Aorta (tissue), 5 donors: ENCODE data around the gene GSKIP. TPM values are rescaled to one million over a fixed set of nuclear protein-coding genes. Genes with fewer than 3 reads are reported as not detected.
A peak's percentile ranks its signal among the peaks of the same experiment; 100 is the strongest.

Experiments used
- ATAC-seq: fragments of 200-7000 bp; cut with Tn5 transposase; one replicate; pipeline ENCODE4 v1.9.1; 2022; ENCODE audit warnings: moderate library complexity; ENCODE audit not compliant: low FRiP score
- DNase-seq, 2 donors: peaks; one replicate each; pipeline ENCODE4 v3.0.0-alpha.2; 2020
- H3K27ac ChIP-seq, 2 donors: one replicate each; pipeline ENCODE4 v1.5.1; 2013; ENCODE audit warnings: low read length in 2 of 2, mild to moderate bottlenecking in 2 of 2, moderate library complexity in 2 of 2, control low read depth in 1 of 2, inconsistent platforms in 1 of 2, low read depth in 1 of 2
- H3K27me3 ChIP-seq, 2 donors: one replicate each; pipeline ENCODE4 v1.6.1; 2013; ENCODE audit warnings: control low read depth in 1 of 2, low read length in 1 of 2, mild to moderate bottlenecking in 1 of 2, moderate library complexity in 1 of 2; ENCODE audit not compliant: insufficient read depth in 2 of 2, control insufficient read depth in 1 of 2
- H3K36me3 ChIP-seq, 2 donors: one replicate each; pipeline ENCODE4 v1.6.1; 2013; ENCODE audit warnings: control low read depth in 1 of 2, low read length in 1 of 2, mild to moderate bottlenecking in 1 of 2; ENCODE audit not compliant: insufficient read depth in 2 of 2, control insufficient read depth in 1 of 2
- H3K4me1 ChIP-seq, 2 donors: one replicate each; pipeline ENCODE4 v1.6.1; 2013; ENCODE audit warnings: low read length in 2 of 2, control low read depth in 1 of 2, mild to moderate bottlenecking in 1 of 2, moderate library complexity in 1 of 2; ENCODE audit not compliant: insufficient read depth in 2 of 2, control insufficient read depth in 1 of 2
- H3K4me3 ChIP-seq, 2 donors: one replicate each; pipeline ENCODE4 v1.5.1; 2013; ENCODE audit warnings: low read length in 2 of 2, control low read depth in 1 of 2, mild to moderate bottlenecking in 1 of 2
- H3K9me3 ChIP-seq: one replicate; pipeline ENCODE4 v1.6.1; 2013; ENCODE audit warnings: mild to moderate bottlenecking, low read length; ENCODE audit not compliant: control insufficient read depth
- WGBS, 2 donors: extraction: QIAGEN DNeasy Blood & Tissue Kit; methylation state at CpG; one replicate each; pipeline ENCODE4 v1.1.7; 2013; 5-methylcytosine and 5-hydroxymethylcytosine counted together
- intact Hi-C, 2 donors: fragments of 100-400 bp; cut with DNase I; formaldehyde crosslinking; loops; one replicate each; pipeline versions ENCODE4 v1.14.2 to v1.15.0; 2022
- polyA plus RNA-seq, 2 donors: library from polyadenylated mRNA; stranded (reverse); fragments of 200-250 nt; gene quantifications; one replicate each; pipeline ENCODE4 v1.2.3, GENCODE V29; 2013
- total RNA-seq, 2 donors: library from RNA; stranded (reverse); fragmentation: NEBNext Ultra II Directional; extraction: Animal tissue kit (Norgen Biotek cat#: 25700); gene quantifications; one replicate each; pipeline ENCODE4 v1.2.1, GENCODE V29; 2021
- donor health status: healthy with polysubstance abuse.
- donor health status: Bipolar disorder and iron deficiency.
- donor health status: DM: no; HTN: no; CAD: no.
- donor health status: DM: no; HTN: no; CAD: no.
- donor health status: DM: yes; HTN: yes; CAD: no.

Gene GSKIP
- total and polyA plus RNA-seq, 4 donors = 11.2 to 43.1 (median 15.5) TPM

- no peak overlapping the region for H3K4me3 ChIP-seq
- H3K27ac ChIP-seq = no peak overlapping the region
- no peaks in the 10 kb centered on the region for H3K4me1 ChIP-seq
- H3K9me3 ChIP-seq = no peaks in the 10 kb centered on the region
- H3K27me3 ChIP-seq = no peaks in the 10 kb centered on the region
- intact Hi-C loops = no loop called here
- no peaks in the 10 kb centered on the region for H3K36me3 ChIP-seq
- 89 to 98% methylated on average over 2 of the region's 2 CpGs for WGBS, 2 donors
- DNase-seq (no peak), ATAC-seq (no peak)
Observed at GRCh38 chr14:96415559-96415958, 52.2 kb downstream of the GSKIP start.

GRCh38 chr14:96416292-96416691 lies 53.0 kb downstream of the GSKIP start:
- ATAC-seq = no peak
- H3K27ac ChIP-seq = no peak overlapping the region
- intact Hi-C loops = no loop called here
- no peaks in the 10 kb centered on the region for H3K36me3 ChIP-seq
- no peaks in the 10 kb centered on the region for H3K4me1 ChIP-seq
- H3K4me3 ChIP-seq = no peak overlapping the region
- WGBS, 2 donors = 70 to 75% methylated on average over 1 of the region's 1 CpG
- DNase-seq = no peak
- H3K27me3 ChIP-seq = no peaks in the 10 kb centered on the region
- no peaks in the 10 kb centered on the region for H3K9me3 ChIP-seq

- intact Hi-C loops = no loop called here
- H3K36me3 ChIP-seq = no peaks in the 10 kb centered on the region
- no peaks in the 10 kb centered on the region for H3K27me3 ChIP-seq
- 87 to 94% methylated on average over 2 of the region's 2 CpGs for WGBS, 2 donors
- no peaks in the 10 kb centered on the region for H3K4me1 ChIP-seq
- no peaks in the 10 kb centered on the region for H3K9me3 ChIP-seq
- no peak overlapping the region for H3K4me3 ChIP-seq
- no peak overlapping the region for H3K27ac ChIP-seq
- no peak for ATAC-seq
- no peak for DNase-seq
Observed at GRCh38 chr14:96417254-96417653, 53.9 kb downstream of the GSKIP start.

GRCh38 chr14:96418075-96418474 lies 54.7 kb downstream of the GSKIP start:
- DNase-seq (no peak), ATAC-seq (no peak)
- H3K9me3 ChIP-seq = no peaks in the 10 kb centered on the region
- H3K4me1 ChIP-seq = no peaks in the 10 kb centered on the region
- no peaks in the 10 kb centered on the region for H3K36me3 ChIP-seq
- 91 to 95% methylated on average over 4 of the region's 4 CpGs for WGBS, 2 donors
- no peak overlapping the region for H3K4me3 ChIP-seq
- intact Hi-C loops = no loop called here
- H3K27ac ChIP-seq = no peak overlapping the region
- peaks cover 0 to 1% of the 10 kb centered on the region in 2 donors for H3K27me3 ChIP-seq

GRCh38 chr14:96421236-96421635 lies 57.9 kb downstream of the GSKIP start:
- Histone ChIP-seq H3K4me3 (no peak overlapping the region), H3K27ac (no peak overlapping the region), H3K9me3 (no peaks in the 10 kb centered on the region), H3K4me1 (no peaks in the 10 kb centered on the region), H3K27me3 (peaks cover 0 to 1% of the 10 kb centered on the region in 2 donors), H3K36me3 (no peaks in the 10 kb centered on the region)
- no peak for ATAC-seq
- no peak for DNase-seq
- WGBS, 2 donors = 75 to 77% methylated on average over 6 of the region's 6 CpGs
- intact Hi-C loops = loop anchor here (5.0 kb wide), 1 partner anchor 124 kb away; no protein-coding TSS in a partner anchor

- H3K4me1 ChIP-seq = no peaks in the 10 kb centered on the region
- WGBS, 2 donors = 87 to 88% methylated on average over 5 of the region's 5 CpGs
- H3K9me3 ChIP-seq = no peaks in the 10 kb centered on the region
- H3K27ac ChIP-seq = no peak overlapping the region
- intact Hi-C loops = loop anchor here (5.0 kb wide), 1 partner anchor 126 kb away; no protein-coding TSS in a partner anchor
- no peak for DNase-seq
- ATAC-seq = no peak
- H3K4me3 ChIP-seq = no peak overlapping the region
- peaks cover 0 to 1% of the 10 kb centered on the region in 2 donors for H3K27me3 ChIP-seq
- no peaks in the 10 kb centered on the region for H3K36me3 ChIP-seq
Observed at GRCh38 chr14:96422992-96423391, 59.7 kb downstream of the GSKIP start.

GRCh38 chr14:96423446-96424108 lies 60.3 kb downstream of the GSKIP start:
- Histone ChIP-seq H3K4me3 (no peak overlapping the region), H3K36me3 (no peaks in the 10 kb centered on the region), H3K27me3 (peaks cover 0 to 1% of the 10 kb centered on the region in 2 donors), H3K9me3 (no peaks in the 10 kb centered on the region), H3K27ac (no peak overlapping the region), H3K4me1 (no peaks in the 10 kb centered on the region)
- DNase-seq (no peak), ATAC-seq (no peak)
- WGBS, 2 donors = 40 to 48% methylated on average over 25 of the region's 25 CpGs
- intact Hi-C loops = loop anchor here (5.0 kb wide), 1 partner anchor 126 kb away; no protein-coding TSS in a partner anchor

GRCh38 chr14:96424109-96424989 lies 61.0 kb downstream of the GSKIP start:
- Histone ChIP-seq H3K9me3 (no peaks in the 10 kb centered on the region), H3K4me3 (peak overlapping the region in 1 of 2 donors; percentile 64), H3K36me3 (no peaks in the 10 kb centered on the region), H3K4me1 (no peaks in the 10 kb centered on the region), H3K27ac (no peak overlapping the region), H3K27me3 (peaks cover 0 to 1% of the 10 kb centered on the region in 2 donors)
- peak in 1 of 2 donors; percentile 76 for DNase-seq
- peak; percentile 84 for ATAC-seq
- intact Hi-C loops = loop anchor here (5.0 kb wide), 1 partner anchor 127 kb away; no protein-coding TSS in a partner anchor
- 2 to 3% methylated on average over 33 of the region's 33 CpGs for WGBS, 2 donors
